ENCODE data around the gene SHC2. TPM values are rescaled to one million over a fixed set of nuclear protein-coding genes. Genes with fewer than 3 reads are reported as not detected.

The SHC2 gene
- total and polyA plus RNA-seq, 2 experiments from 2014 or later = 50.8 to 111 TPM

GRCh38 chr19:422213-422916 is 38.5 kb downstream of the SHC2 start:
- 90% methylated on average over 39 of the region's 40 CpGs for WGBS (ENCODE audit: low lambda C conversion rate, missing lambda C conversion rate)
- H3K27me3 ChIP-seq = no peaks in the 10 kb centered on the region
- no peak for DNase-seq (ENCODE audit: low spot score)

DNA sequence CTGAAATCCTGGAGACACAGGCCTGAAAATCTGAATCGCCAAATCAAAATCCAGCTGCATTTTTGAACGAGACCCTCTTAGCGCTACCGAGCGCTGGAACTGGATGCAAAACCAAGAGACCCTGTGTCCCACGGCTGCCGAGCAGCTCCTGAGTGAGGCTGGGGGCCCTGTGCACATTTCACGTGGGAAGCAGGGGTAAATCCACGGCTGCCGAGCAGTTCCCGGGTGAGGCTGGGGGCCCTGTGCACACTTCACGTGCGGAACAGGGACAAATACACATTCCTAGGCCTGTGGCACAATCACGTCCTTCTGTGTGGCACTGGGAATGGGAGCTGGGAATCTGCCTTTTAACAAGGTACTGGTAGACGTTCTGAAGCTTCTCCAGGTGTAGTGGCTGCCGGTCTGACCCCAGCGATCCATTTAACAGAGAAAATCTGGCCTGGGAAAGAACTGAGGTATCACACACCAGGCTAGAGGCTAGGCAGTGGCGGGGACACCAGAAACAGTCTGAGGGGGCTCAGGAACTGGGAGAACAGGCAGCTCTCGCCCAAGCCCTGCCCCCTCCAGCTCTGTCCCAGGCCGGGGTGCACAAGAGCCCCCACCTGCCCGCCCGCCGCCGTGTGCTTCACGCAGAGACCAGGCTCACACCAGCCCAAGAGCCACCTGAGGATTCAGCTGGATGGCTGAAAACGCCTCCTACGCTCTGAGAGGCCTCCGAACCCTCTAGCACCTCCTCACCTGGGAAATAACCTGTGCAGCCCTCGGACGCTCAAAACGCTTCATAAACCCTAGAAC is 40.9 kb downstream of the SHC2 start:
- Histone ChIP-seq H2AFZ (no peak overlapping the region), H3K27me3 (no peaks in the 10 kb centered on the region), H3K4me3 (no peak overlapping the region), H3K36me3 (replicated peaks; ENCODE audit: insufficient read depth, low read depth) (no peaks in the 10 kb centered on the region), H3K27ac (no peak overlapping the region), H3K4me1 (ENCODE audit: insufficient read depth) (no peaks in the 10 kb centered on the region), H3K4me2 (no peak overlapping the region), H3K9me3 (ENCODE audit: low read depth) (no peaks in the 10 kb centered on the region), H3K79me2 (no peaks in the 10 kb centered on the region), H4K20me1 (ENCODE audit: insufficient read depth, poor library complexity, severe bottlenecking) (no peaks in the 10 kb centered on the region), H3K9me2 (replicated peaks; ENCODE audit: insufficient read depth) (no peaks in the 10 kb centered on the region)
- 91% methylated on average over 31 of the region's 31 CpGs for WGBS (ENCODE audit: low lambda C conversion rate, missing lambda C conversion rate)
- TF ChIP-seq EZH2phosphoT487 (IDR thresholded peaks at IDR 0.05; ENCODE audit: low read depth, severe bottlenecking, unreplicated experiment) = no peak
- TF ChIP-seq EZH2 (IDR thresholded peaks at IDR 0.05; ENCODE audit: borderline replicate concordance) = no peak
- no peak for TF ChIP-seq CTCF (IDR thresholded peaks at IDR 0.05; ENCODE audit: poor library complexity)
- DNase-seq (ENCODE audit: low spot score) = no peak

More at GRCh38 chr19:422213-422916, 38.5 kb downstream of the SHC2 start:
- no peak overlapping the region for H3K27ac ChIP-seq
- TF ChIP-seq EZH2phosphoT487 (IDR thresholded peaks at IDR 0.05; ENCODE audit: low read depth, severe bottlenecking, unreplicated experiment) (no peak), CTCF (IDR thresholded peaks at IDR 0.05; ENCODE audit: poor library complexity) (no peak), EZH2 (IDR thresholded peaks at IDR 0.05; ENCODE audit: borderline replicate concordance) (no peak)
- H3K36me3 ChIP-seq (replicated peaks; ENCODE audit: insufficient read depth, low read depth) = no peaks in the 10 kb centered on the region
- no peaks in the 10 kb centered on the region for H3K4me1 ChIP-seq (ENCODE audit: insufficient read depth)
- H3K79me2 ChIP-seq = no peaks in the 10 kb centered on the region
- no peaks in the 10 kb centered on the region for H3K9me3 ChIP-seq (ENCODE audit: low read depth)
- no peak overlapping the region for H3K4me3 ChIP-seq
- H3K9me2 ChIP-seq (replicated peaks; ENCODE audit: insufficient read depth) = no peaks in the 10 kb centered on the region
- H4K20me1 ChIP-seq (ENCODE audit: insufficient read depth, poor library complexity, severe bottlenecking) = no peaks in the 10 kb centered on the region
- H3K4me2 ChIP-seq = no peak overlapping the region
- H2AFZ ChIP-seq = no peak overlapping the region

DNA sequence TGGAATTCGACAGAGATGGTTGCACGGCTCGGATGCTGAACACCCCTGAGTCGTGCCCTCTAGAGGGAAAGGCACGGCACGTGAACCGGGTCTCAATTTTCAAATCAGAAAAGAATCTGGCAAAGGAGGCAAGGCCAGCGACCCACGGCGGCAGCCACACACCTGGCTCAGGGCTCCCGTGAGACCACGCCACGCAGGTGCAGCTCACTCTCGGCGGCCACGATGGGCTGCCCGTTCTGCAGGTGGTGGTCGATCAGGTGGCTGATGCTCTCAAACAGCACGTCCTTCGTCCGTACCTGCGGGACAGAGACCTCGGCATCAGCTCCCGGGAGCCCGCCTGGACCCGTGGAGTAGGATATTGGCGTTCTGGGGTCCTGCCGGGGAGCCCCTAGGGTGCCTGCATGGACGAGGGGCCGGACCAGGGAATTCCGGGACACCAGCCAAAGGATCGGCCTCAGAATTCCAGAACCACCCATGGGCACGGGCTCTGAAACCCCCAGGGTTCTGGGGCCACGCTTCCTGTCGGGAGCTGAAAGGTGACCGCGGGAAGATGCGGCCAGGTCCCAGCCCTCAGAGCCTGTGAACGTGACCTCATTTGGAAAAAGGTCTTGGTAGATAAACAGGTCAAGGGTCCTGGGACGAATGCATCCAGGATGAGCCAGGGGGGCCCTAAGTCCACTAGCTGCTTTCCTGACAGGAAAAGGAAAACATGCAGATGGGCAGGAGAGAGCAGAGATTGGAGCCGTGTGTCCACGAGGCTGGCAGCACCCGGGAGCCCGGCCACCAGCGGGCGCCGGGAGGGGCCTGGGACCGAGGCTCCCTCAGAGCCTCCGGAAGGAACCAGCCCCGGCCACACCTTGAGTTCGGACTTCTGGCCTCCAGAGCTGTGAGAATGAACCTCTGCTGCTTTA is 41.8 kb downstream of the SHC2 start:
- no peaks in the 10 kb centered on the region for H3K9me2 ChIP-seq (replicated peaks; ENCODE audit: insufficient read depth)
- H3K27ac ChIP-seq = no peak overlapping the region
- no peak overlapping the region for H3K4me2 ChIP-seq
- H3K36me3 ChIP-seq (replicated peaks; ENCODE audit: insufficient read depth, low read depth) = no peaks in the 10 kb centered on the region
- no peaks in the 10 kb centered on the region for H3K4me1 ChIP-seq (ENCODE audit: insufficient read depth)
- H3K79me2 ChIP-seq = no peaks in the 10 kb centered on the region
- WGBS (ENCODE audit: low lambda C conversion rate, missing lambda C conversion rate) = 90% methylated on average over 47 of the region's 51 CpGs
- no peak overlapping the region for H3K4me3 ChIP-seq
- no peaks in the 10 kb centered on the region for H3K27me3 ChIP-seq
- H3K9me3 ChIP-seq (ENCODE audit: low read depth) = no peaks in the 10 kb centered on the region
- H4K20me1 ChIP-seq (ENCODE audit: insufficient read depth, poor library complexity, severe bottlenecking) = no peaks in the 10 kb centered on the region
- TF ChIP-seq EZH2 (IDR thresholded peaks at IDR 0.05; ENCODE audit: borderline replicate concordance) = no peak
- no peak for TF ChIP-seq EZH2phosphoT487 (IDR thresholded peaks at IDR 0.05; ENCODE audit: low read depth, severe bottlenecking, unreplicated experiment)
- no peak for TF ChIP-seq CTCF (IDR thresholded peaks at IDR 0.05; ENCODE audit: poor library complexity)
- no peak overlapping the region for H2AFZ ChIP-seq
- DNase-seq (ENCODE audit: low spot score) = no peak

Data from hepatocyte (in vitro differentiated cells).